ENCODE results near the gene ACAA1.

The ACAA1 gene

DNA sequence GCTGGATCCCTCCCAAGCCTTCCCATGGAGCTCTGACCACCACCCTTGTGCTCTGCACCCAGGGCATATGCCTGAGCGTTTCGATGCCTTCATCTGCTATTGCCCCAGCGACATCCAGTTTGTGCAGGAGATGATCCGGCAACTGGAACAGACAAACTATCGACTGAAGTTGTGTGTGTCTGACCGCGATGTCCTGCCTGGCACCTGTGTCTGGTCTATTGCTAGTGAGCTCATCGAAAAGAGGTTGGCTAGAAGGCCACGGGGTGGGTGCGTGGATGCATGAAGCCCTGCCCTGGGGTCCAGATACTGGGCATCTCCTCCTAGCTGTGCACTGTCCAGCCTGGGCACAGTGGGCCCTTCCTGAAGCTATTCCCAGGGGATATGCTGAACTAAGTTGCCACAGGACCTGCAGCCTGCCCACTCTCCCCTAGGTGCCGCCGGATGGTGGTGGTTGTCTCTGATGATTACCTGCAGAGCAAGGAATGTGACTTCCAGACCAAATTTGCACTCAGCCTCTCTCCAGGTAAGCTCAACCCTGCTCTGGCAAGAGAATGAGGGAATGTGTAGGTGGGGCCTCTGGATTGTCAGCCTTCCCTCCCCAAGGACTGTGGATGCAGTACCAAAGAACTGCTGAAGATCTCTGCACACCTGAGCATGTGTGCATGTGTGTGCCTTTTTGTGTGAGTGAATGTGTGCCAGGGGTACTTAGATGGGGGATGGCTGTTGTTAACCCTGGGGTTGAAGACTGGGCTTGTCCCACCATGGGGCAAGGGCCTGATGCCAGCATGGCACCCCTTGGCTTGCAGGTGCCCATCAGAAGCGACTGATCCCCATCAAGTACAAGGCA, 3.6 kb upstream of the ACAA1 start:
- TF ChIP-seq, protein P1, sequence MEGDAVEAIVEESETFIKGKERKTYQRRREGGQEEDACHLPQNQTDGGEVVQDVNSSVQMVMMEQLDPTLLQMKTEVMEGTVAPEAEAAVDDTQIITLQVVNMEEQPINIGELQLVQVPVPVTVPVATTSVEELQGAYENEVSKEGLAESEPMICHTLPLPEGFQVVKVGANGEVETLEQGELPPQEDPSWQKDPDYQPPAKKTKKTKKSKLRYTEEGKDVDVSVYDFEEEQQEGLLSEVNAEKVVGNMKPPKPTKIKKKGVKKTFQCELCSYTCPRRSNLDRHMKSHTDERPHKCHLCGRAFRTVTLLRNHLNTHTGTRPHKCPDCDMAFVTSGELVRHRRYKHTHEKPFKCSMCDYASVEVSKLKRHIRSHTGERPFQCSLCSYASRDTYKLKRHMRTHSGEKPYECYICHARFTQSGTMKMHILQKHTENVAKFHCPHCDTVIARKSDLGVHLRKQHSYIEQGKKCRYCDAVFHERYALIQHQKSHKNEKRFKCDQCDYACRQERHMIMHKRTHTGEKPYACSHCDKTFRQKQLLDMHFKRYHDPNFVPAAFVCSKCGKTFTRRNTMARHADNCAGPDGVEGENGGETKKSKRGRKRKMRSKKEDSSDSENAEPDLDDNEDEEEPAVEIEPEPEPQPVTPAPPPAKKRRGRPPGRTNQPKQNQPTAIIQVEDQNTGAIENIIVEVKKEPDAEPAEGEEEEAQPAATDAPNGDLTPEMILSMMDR (IDR thresholded peaks at IDR 0.05; ENCODE audit: low read depth, low read length): no peak
- TF ChIP-seq MYC (IDR thresholded peaks at IDR 0.05; ENCODE audit: low read depth, low read length) (no peak), POLR2A (IDR thresholded peaks at IDR 0.05; ENCODE audit: extremely low read depth, insufficient read length) (no peak)
- TF ChIP-seq, protein P2, sequence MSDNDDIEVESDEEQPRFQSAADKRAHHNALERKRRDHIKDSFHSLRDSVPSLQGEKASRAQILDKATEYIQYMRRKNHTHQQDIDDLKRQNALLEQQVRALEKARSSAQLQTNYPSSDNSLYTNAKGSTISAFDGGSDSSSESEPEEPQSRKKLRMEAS (IDR thresholded peaks at IDR 0.05; ENCODE audit: low read depth, low read length): no peak
- no peak for DNase-seq (ENCODE audit: low read depth)
- no peak overlapping the region for H3K4me3 ChIP-seq (ENCODE audit: low read depth, low read length)

GRCh38 chr3:38139652-38140051, 2.7 kb upstream of the ACAA1 start:
- TF ChIP-seq, protein P2 (IDR thresholded peaks at IDR 0.05; ENCODE audit: low read depth, low read length): no peak
- TF ChIP-seq MYC (IDR thresholded peaks at IDR 0.05; ENCODE audit: low read depth, low read length): no peak
- H3K4me3 ChIP-seq (ENCODE audit: low read depth, low read length): peak overlapping the region; percentile 70

DNA sequence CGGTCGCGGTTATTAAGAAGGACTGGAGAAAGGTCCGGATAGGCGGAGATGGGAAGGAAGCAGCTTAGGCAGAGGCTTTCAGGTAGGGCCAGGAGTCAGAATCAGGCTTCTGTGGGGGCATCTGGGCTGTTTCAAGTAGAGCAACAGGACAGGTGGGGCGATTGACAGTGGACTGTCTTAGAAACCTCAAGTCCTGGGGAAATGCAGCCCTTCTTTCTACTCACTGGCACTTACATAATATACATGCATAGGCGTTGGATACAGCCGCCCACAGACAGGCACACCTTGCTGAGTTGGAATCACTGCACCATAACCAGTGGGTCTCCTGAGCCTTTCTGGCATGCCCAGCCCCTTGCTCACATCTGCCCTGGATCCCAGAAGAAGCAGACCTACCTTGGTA, 2.3 kb upstream of the ACAA1 start:
- peak overlapping the region; percentile 70 for H3K4me3 ChIP-seq (ENCODE audit: low read depth, low read length)
- DNase-seq (ENCODE audit: low read depth): no peak
- TF ChIP-seq POLR2A (IDR thresholded peaks at IDR 0.05; ENCODE audit: extremely low read depth, insufficient read length) (no peak), MYC (IDR thresholded peaks at IDR 0.05; ENCODE audit: low read depth, low read length) (no peak)
- TF ChIP-seq, protein P2 (IDR thresholded peaks at IDR 0.05; ENCODE audit: low read depth, low read length): no peak
- TF ChIP-seq, protein P1 (IDR thresholded peaks at IDR 0.05; ENCODE audit: low read depth, low read length): no peak

More at GRCh38 chr3:38139652-38140051, 2.7 kb upstream of the ACAA1 start:
- no peak for DNase-seq (ENCODE audit: low read depth)

DNA sequence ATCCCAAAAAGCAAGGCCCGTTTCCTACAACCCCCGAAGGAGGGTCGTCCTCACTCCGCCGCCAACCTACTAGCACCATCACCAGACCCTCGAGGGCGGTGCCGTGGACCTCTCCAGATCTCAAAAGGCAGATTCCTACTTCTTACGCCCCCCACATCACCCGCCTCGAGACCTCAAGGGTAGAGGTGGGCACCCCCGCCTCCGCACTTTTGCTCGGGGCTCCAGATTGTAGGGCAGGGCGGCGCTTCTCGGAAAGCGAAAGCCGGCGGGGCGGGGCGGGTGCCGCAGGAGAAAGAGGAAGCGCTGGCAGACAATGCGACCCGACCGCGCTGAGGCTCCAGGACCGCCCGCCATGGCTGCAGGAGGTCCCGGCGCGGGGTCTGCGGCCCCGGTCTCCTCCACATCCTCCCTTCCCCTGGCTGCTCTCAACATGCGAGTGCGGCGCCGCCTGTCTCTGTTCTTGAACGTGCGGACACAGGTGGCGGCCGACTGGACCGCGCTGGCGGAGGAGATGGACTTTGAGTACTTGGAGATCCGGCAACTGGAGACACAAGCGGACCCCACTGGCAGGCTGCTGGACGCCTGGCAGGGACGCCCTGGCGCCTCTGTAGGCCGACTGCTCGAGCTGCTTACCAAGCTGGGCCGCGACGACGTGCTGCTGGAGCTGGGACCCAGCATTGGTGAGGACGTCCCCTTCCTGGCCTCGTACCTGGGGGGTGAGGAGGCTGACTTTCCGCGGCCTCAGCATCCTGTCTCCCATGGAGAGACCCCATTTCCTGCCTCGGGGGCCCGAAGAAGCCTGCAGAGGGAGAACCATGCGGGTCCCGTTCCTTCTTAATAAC, 1.6 kb upstream of the ACAA1 start, which contains the start of gene MYD88:
Gene MYD88, plus strand, starts transcription at position 313 of the 842 bp plus-strand sequence. Its CDS starts 40 bp downstream, at position 353.
- peak within 1 kb of the TSS; percentile 70 for H3K4me3 ChIP-seq (ENCODE audit: low read depth, low read length)

GRCh38 chr3:38137615-38138348, 855 bp upstream of the ACAA1 start:
- no peak for TF ChIP-seq POLR2A (IDR thresholded peaks at IDR 0.05; ENCODE audit: extremely low read depth, insufficient read length)
- DNase-seq (ENCODE audit: low read depth): peak; percentile 40
- peak overlapping the region; percentile 66 for H3K4me3 ChIP-seq (ENCODE audit: low read depth, low read length)

More for the DNA sequence above, 1.6 kb upstream of the ACAA1 start, which contains the start of gene MYD88:
- TF ChIP-seq MYC (IDR thresholded peaks at IDR 0.05; ENCODE audit: low read depth, low read length): peak; percentile 73
- peak; percentile 80 for TF ChIP-seq POLR2A (IDR thresholded peaks at IDR 0.05; ENCODE audit: extremely low read depth, insufficient read length)
- TF ChIP-seq, protein P2 (IDR thresholded peaks at IDR 0.05; ENCODE audit: low read depth, low read length): peak; percentile 45; the same call in 1 of the 2 replicates
- TF ChIP-seq, protein P1 (IDR thresholded peaks at IDR 0.05; ENCODE audit: low read depth, low read length): no peak
- DNase-seq (ENCODE audit: low read depth): peak; percentile 89

DNA sequence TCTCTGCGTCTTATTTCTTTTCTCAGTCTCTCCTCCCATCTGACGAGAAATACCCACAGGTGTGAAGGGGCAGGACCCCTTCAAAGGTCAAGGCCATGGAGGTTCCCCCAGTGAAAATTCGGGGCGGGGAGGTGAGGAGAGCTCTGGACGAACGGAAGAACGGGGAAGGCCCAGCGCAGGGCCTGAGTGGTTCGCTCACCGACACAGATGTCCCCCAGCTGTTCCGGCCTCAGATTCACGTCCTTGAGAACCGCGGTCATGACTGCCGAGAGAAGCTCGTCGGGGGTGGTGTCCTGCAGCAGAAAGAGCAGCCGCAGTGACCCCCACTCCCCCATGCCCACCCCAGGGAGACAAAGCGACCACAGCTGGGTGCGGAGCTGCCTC, 542 bp downstream of the ACAA1 start:
- DNase-seq (ENCODE audit: low read depth): peak; percentile 59
- peak overlapping the region; percentile 78 for H3K4me3 ChIP-seq (ENCODE audit: low read depth, low read length)
- TF ChIP-seq POLR2A (IDR thresholded peaks at IDR 0.05; ENCODE audit: extremely low read depth, insufficient read length) (no peak), MYC (IDR thresholded peaks at IDR 0.05; ENCODE audit: low read depth, low read length) (no peak)
- TF ChIP-seq, protein P1 (IDR thresholded peaks at IDR 0.05; ENCODE audit: low read depth, low read length): no peak
- TF ChIP-seq, protein P2 (IDR thresholded peaks at IDR 0.05; ENCODE audit: low read depth, low read length): no peak
